GM19238 (cell line): Measurements from ENCODE around the gene OSBPL10.

ENCODE experiments used
- DNase-seq: peaks from one replicate; pipeline ENCODE4 v3.0.0; 2011; ENCODE audit warnings: low spot score; ENCODE audit not compliant: insufficient read length

The OSBPL10 gene

GRCh38 chr3:31924610-31925270 lies 56.3 kb downstream of the OSBPL10 start:
- no peak for DNase-seq

- no peak for DNase-seq
Measured at GRCh38 chr3:31922962-31923361, 58.1 kb downstream of the OSBPL10 start.

- no peak for DNase-seq
Measured at GRCh38 chr3:31921837-31922236, 59.2 kb downstream of the OSBPL10 start.

- DNase-seq, result no peak
Measured at GRCh38 chr3:31920310-31920709, 60.8 kb downstream of the OSBPL10 start.

- no peak for DNase-seq
Measured at GRCh38 chr3:31919528-31919927, 61.5 kb downstream of the OSBPL10 start.

- DNase-seq, result peak; percentile 16
Measured at GRCh38 chr3:31918179-31919150, 62.6 kb downstream of the OSBPL10 start.

GRCh38 chr3:31917303-31918005 lies 63.6 kb downstream of the OSBPL10 start:
- DNase-seq, result no peak

- DNase-seq, result no peak
Measured at GRCh38 chr3:31911643-31912042, 69.4 kb downstream of the OSBPL10 start.

GRCh38 chr3:31911124-31911523 lies 69.9 kb downstream of the OSBPL10 start:
- no peak for DNase-seq

GRCh38 chr3:31909455-31909854 lies 71.6 kb downstream of the OSBPL10 start:
- DNase-seq, result no peak

- DNase-seq, result no peak
Measured at GRCh38 chr3:31908391-31909097, 72.5 kb downstream of the OSBPL10 start.

GRCh38 chr3:31906182-31906581 lies 74.9 kb downstream of the OSBPL10 start:
- DNase-seq, result no peak

GRCh38 chr3:31903686-31904431 lies 77.2 kb downstream of the OSBPL10 start:
- no peak for DNase-seq

- DNase-seq, result no peak
Measured at GRCh38 chr3:31900583-31900982, 80.5 kb downstream of the OSBPL10 start.

GRCh38 chr3:31896648-31897433 lies 84.2 kb downstream of the OSBPL10 start:
- no peak for DNase-seq

- no peak for DNase-seq
Measured at GRCh38 chr3:31896026-31896425, 85.0 kb downstream of the OSBPL10 start.

- DNase-seq, result no peak
Measured at GRCh38 chr3:31895471-31895870, 85.6 kb downstream of the OSBPL10 start.

- no peak for DNase-seq
Measured at GRCh38 chr3:31892916-31893573, 88.0 kb downstream of the OSBPL10 start.

- no peak for DNase-seq
Measured at GRCh38 chr3:31892500-31892899, 88.6 kb downstream of the OSBPL10 start.
